Erythroblast (primary cell): ENCODE measurements around the gene DVL2.

Experiments used
- GATA1 ChIP-seq: IDR thresholded peaks from 2 replicates; pipeline ENCODE4 v1.6.1; 2011; ENCODE audit warnings: low read depth, mild to moderate bottlenecking, control low read depth, low read length, moderate library complexity
- POLR2A ChIP-seq: IDR thresholded peaks from 2 replicates; pipeline ENCODE4 v1.6.1; 2011; ENCODE audit warnings: mild to moderate bottlenecking, low read length

DNA sequence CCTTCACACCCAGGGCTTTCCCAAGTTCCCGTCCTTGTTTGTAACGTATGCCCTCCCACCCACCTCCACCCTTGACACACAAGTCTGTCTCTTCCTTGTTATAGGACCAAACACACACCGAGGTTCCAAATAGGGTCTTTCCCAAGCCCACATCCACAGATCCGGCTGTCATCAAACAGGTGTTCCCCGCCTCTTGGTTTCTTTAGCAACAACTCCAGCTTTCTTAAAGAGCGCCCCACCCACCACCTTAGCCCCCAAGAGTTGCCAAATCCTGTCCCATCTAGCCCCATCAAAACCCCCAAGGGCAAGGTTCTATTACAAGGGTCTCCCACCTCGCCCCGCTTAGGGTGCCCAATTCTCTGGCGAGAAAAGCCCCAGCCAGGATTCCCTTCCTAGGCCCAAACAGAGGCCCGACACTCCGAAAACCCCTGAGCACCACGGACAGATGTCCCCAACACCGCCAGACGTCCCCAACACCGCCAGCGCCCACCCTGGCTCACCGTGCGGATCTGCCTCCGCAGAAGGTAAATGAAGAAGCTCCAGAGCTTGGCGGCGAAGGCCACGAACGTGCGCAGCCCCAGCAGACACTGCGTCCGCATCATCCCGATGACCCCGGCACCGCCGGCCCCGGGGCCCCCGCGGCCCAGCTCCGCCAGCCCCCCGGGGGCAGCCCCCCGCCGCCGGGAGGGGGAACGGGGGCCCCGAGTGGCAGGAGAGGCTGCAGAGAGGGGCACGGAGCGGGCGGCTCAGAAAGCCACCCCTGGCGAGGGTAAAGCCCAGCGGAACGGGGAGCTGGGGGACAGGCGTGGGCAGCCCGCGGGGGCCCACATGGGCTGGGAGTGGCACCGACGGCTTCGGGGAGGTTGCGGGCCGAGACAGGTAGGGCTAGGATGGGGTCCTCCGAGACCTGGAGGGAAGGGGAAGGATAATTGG lies 16.6 kb upstream of the DVL2 start:
- TF ChIP-seq POLR2A: no peak
- no peak for TF ChIP-seq GATA1
